Endothelial cell of umbilical vein (primary cell): Measurements from ENCODE around the gene MYH10.

ENCODE experiments used
- CTCF ChIP-seq, 2 donors: IDR thresholded peaks; 1 replicate in 1 of 2; 2 replicates in 1 of 2; pipeline ENCODE4 v1.5.1; 2011; ENCODE audit warnings: low read length in 2 of 2, mild to moderate bottlenecking in 2 of 2, moderate library complexity in 2 of 2, control low read depth in 1 of 2, inconsistent platforms in 1 of 2, low read depth in 1 of 2; ENCODE audit not compliant: insufficient read depth in 1 of 2; ENCODE audit errors: extremely low read depth in 1 of 2
- FOS ChIP-seq: IDR thresholded peaks from 2 replicates; pipeline ENCODE4 v1.6.1; 2011; ENCODE audit warnings: mild to moderate bottlenecking, low read length, moderate library complexity, borderline replicate concordance; ENCODE audit not compliant: insufficient read depth
- POLR2A ChIP-seq: IDR thresholded peaks from 2 replicates; pipeline ENCODE4 v1.6.1; 2012; ENCODE audit warnings: low read depth, mild to moderate bottlenecking, control low read depth, low read length

GRCh38 chr17:8670421-8670820, 39.9 kb upstream of the MYH10 start:
- TF ChIP-seq POLR2A (no peak), CTCF (IDR thresholded peaks at IDR 0.05; ENCODE audit: extremely low read depth in 1 of 2, insufficient read depth in 1 of 2, low read depth in 1 of 2, low read length in 2 of 2) (no peak), FOS (no peak)
